Endothelial cell of umbilical vein (primary cell): ENCODE data around the gene TLE4. TPM values are rescaled to one million over a fixed set of nuclear protein-coding genes. Genes with fewer than 3 reads are reported as not detected.

Source experiments
- BruUV-seq: library from RNA; stranded (reverse); fragments of 400-500 nt; replicated peaks from 2 replicates; lab custom pipeline; 2021; lab: Mats Ljungman, UMichigan
- CTCF ChIA-PET: fragments of 300-600, 350-600 bp; sonication (Branson Sonifier 250); formaldehyde crosslinking; loops from one replicate; lab custom pipeline; 2021; ENCODE audit warnings: antibody characterized with exemption, inconsistent platforms; lab: Charles Lee
- POLR2A ChIA-PET: fragments of 300-600, 350-600 bp; sonication (Branson Sonifier 250); formaldehyde crosslinking; loops from one replicate; lab custom pipeline; 2021; ENCODE audit warnings: antibody characterized with exemption, inconsistent platforms; lab: Charles Lee
- DNase-seq: peaks from one replicate; pipeline ENCODE4 v3.0.0-alpha.2; 2011; ENCODE audit warnings: low read depth, low spot score
- FAIRE-seq: peaks from 2 replicates; lab custom pipeline; 2011; peaks lifted over from hg19 to GRCh38; lab: Jason Lieb, UNC
- H2AFZ ChIP-seq: 2 replicates; pipeline ENCODE4 v1.6.0; 2012; ENCODE audit warnings: low read depth, low read length, control low read depth, inconsistent platforms
- H3K27ac ChIP-seq: 2 replicates; pipeline ENCODE4 v1.5.1; 2011; ENCODE audit warnings: low read depth, mild to moderate bottlenecking, control low read depth, low read length, moderate library complexity; ENCODE audit not compliant: insufficient read depth
- H3K27me3 ChIP-seq, 2 experiments: 2 replicates each; pipeline versions ENCODE4 v1.6.0 to v1.6.1; 2011; ENCODE audit warnings: low read length in 2 of 2, mixed read lengths in 1 of 2; ENCODE audit not compliant: control insufficient read depth in 2 of 2, insufficient read depth in 2 of 2
- H3K36me3 ChIP-seq, 2 experiments: 2 replicates in 1 of 2; 3 replicates in 1 of 2; pipeline ENCODE4 v1.5.1; 2011; ENCODE audit warnings: low read length in 2 of 2, mild to moderate bottlenecking in 1 of 2, moderate library complexity in 1 of 2; ENCODE audit not compliant: control insufficient read depth in 2 of 2, insufficient read depth in 2 of 2; ENCODE audit errors: extremely low read depth in 1 of 2
- H3K4me1 ChIP-seq: 3 replicates; pipeline ENCODE4 v1.5.1; 2011; ENCODE audit warnings: mild to moderate bottlenecking, low read length; ENCODE audit not compliant: control insufficient read depth, insufficient read depth; ENCODE audit errors: extremely low read depth
- H3K4me2 ChIP-seq: 2 replicates; pipeline ENCODE4 v1.6.1; 2011; ENCODE audit warnings: low read length, control low read depth, mixed read lengths; ENCODE audit not compliant: insufficient read depth
- H3K4me3 ChIP-seq, 3 experiments: fragments of 200-600 bp in 1 of 3; sonication (generic), shearing (Covaris generic) in 1 of 3; replicated peaks in 1 of 3; 2 replicates each; pipeline ENCODE4 v1.5.1; 2011 to 2016; ENCODE audit warnings: control low read depth in 3 of 3, low read length in 3 of 3, mild to moderate bottlenecking in 2 of 3, inconsistent platforms in 1 of 3, low read depth in 1 of 3, moderate library complexity in 1 of 3; ENCODE audit not compliant: insufficient read depth in 1 of 3
- H3K79me2 ChIP-seq: 2 replicates; pipeline ENCODE4 v1.6.0; 2012; ENCODE audit warnings: low read length, inconsistent platforms; ENCODE audit not compliant: control insufficient read depth, insufficient read depth
- H3K9ac ChIP-seq: replicated peaks from 2 replicates; pipeline ENCODE3; 2011; ENCODE audit warnings: low read length, control low read depth; ENCODE audit not compliant: insufficient read depth; ENCODE audit errors: extremely low read depth
- H3K9me1 ChIP-seq: replicated peaks from 3 replicates; pipeline ENCODE4 v1.6.0; 2011; ENCODE audit warnings: mild to moderate bottlenecking, low read length; ENCODE audit not compliant: control insufficient read depth, insufficient read depth; ENCODE audit errors: extremely low read depth
- H3K9me3 ChIP-seq: replicated peaks from 2 replicates; pipeline ENCODE4 v1.5.1; 2012; ENCODE audit warnings: low read length, inconsistent platforms; ENCODE audit not compliant: control insufficient read depth, insufficient read depth
- H4K20me1 ChIP-seq: replicated peaks from 2 replicates; pipeline ENCODE3; 2011; ENCODE audit warnings: mild to moderate bottlenecking, low read length; ENCODE audit not compliant: control insufficient read depth, insufficient read depth; ENCODE audit errors: extremely low read depth
- EZH2 ChIP-seq: IDR thresholded peaks from 2 replicates; pipeline ENCODE4 v1.6.1; 2012; ENCODE audit warnings: borderline replicate concordance, low read depth, mild to moderate bottlenecking, moderate library complexity, low read length, inconsistent platforms; ENCODE audit not compliant: severe bottlenecking
- FOS ChIP-seq: IDR thresholded peaks from 2 replicates; pipeline ENCODE4 v1.6.1; 2011; ENCODE audit warnings: mild to moderate bottlenecking, low read length, moderate library complexity, borderline replicate concordance; ENCODE audit not compliant: insufficient read depth
- GATA2 ChIP-seq: IDR thresholded peaks from 2 replicates; pipeline ENCODE4 v1.7.0; 2011; ENCODE audit warnings: low read depth, mild to moderate bottlenecking, moderate library complexity, mixed read lengths, low read length; ENCODE audit not compliant: insufficient read length, insufficient read depth
- JUN ChIP-seq: IDR thresholded peaks from 2 replicates; pipeline ENCODE4 v1.6.1; 2011; ENCODE audit warnings: borderline replicate concordance, low read depth; ENCODE audit not compliant: insufficient read length, insufficient read depth
- MYC ChIP-seq: IDR thresholded peaks from one replicate; pipeline ENCODE4 v1.6.1; 2011; ENCODE audit warnings: mild to moderate bottlenecking, low read depth, low read length
- POLR2A ChIP-seq: IDR thresholded peaks from 2 replicates; pipeline ENCODE4 v1.6.1; 2012; ENCODE audit warnings: low read depth, mild to moderate bottlenecking, control low read depth, low read length
- POLR2AphosphoS5 ChIP-seq: IDR thresholded peaks from 2 replicates; pipeline ENCODE4 v1.6.1; 2012; ENCODE audit warnings: low read depth, mild to moderate bottlenecking, control low read depth, low read length, moderate library complexity; ENCODE audit not compliant: insufficient read depth
- dilution Hi-C: fragments of 300-500 bp; cut with MboI; formaldehyde crosslinking; loops from one replicate; pipeline ENCODE4 v1.15.0; 2019; ENCODE audit warnings: low sequenced_read_pairs; ENCODE audit not compliant: extremely low pct_ligation_motif_present
- intact Hi-C: fragments of 100-400 bp; cut with micrococcal nuclease; formaldehyde crosslinking; loops from one replicate; pipeline ENCODE4 v1.10.0; 2022
- polyA plus RNA-seq, 4 experiments: library from polyadenylated mRNA; depleted of rRNA in 3 of 4; stranded (reverse) in 3 of 4; unstranded in 1 of 4; fragments of >200 nt; gene quantifications; 2 replicates each; pipeline versions ENCODE4 v1.2.1 to v1.2.3, GENCODE V29; 2011 to 2012; ENCODE audit warnings: missing spikeins in 1 of 4
- total RNA-seq: library from RNA; stranded (reverse); gene quantifications from 2 replicates; pipeline ENCODE4 v1.2.3, GENCODE V29; 2021
- TF ChIP-seq, protein P1 (sequence below): IDR thresholded peaks from 2 replicates; pipeline ENCODE4 v1.6.1; 2011; ENCODE audit not compliant: insufficient read depth, insufficient read length
- TF ChIP-seq, protein P2 (sequence below), 2 donors: IDR thresholded peaks; 1 replicate in 1 of 2; 2 replicates in 1 of 2; pipeline ENCODE4 v1.5.1; 2011; ENCODE audit warnings: low read length in 2 of 2, mild to moderate bottlenecking in 2 of 2, moderate library complexity in 2 of 2, control low read depth in 1 of 2, inconsistent platforms in 1 of 2, low read depth in 1 of 2; ENCODE audit not compliant: insufficient read depth in 1 of 2; ENCODE audit errors: extremely low read depth in 1 of 2

The TLE4 gene
- total and polyA plus RNA-seq, 2 donors (not counting 3 experiments of a cell fraction or from before 2014, with no cell fraction given), result 31.4 to 32.3 TPM

DNA sequence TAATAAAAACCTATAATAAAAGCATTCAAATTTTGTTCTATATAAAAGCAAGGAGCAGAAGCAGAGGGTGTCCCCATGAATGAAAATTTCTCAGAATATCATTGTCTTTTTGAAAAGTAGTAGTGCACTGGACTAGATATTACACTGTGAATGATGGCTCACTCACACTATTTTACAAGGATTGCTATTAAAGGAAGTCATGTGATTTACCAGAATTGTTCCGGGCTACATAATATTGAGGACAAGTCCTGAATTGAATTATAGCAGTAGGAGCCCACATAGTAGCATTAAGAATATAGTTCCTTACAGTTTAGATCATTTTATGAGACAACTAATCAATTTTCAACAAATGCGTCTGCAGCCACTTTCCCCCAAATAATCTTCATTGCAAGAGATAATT is 7.7 kb upstream of the TLE4 start:
- Histone ChIP-seq H3K9me1 (no peaks in the 10 kb centered on the region), H4K20me1 (no peaks in the 10 kb centered on the region), H3K9me3 (no peaks in the 10 kb centered on the region), H2AFZ (no peak overlapping the region), H3K4me3 (no peak overlapping the region), H3K4me2 (no peak overlapping the region), H3K4me1 (peaks cover 15% of the 10 kb centered on the region), H3K27ac (no peak overlapping the region), H3K79me2 (no peaks in the 10 kb centered on the region), H3K36me3 (no peaks in the 10 kb centered on the region), H3K9ac (no peak overlapping the region), H3K27me3 (peaks cover 8 to 21% of the 10 kb centered on the region in 2 experiments)
- intact Hi-C loops, result no loop called here
- dilution Hi-C loops, result no loop called here
- DNase-seq, result no peak
- BruUV-seq, result no TSS peak
- no peak for TF ChIP-seq POLR2A
- TF ChIP-seq, protein P1, sequence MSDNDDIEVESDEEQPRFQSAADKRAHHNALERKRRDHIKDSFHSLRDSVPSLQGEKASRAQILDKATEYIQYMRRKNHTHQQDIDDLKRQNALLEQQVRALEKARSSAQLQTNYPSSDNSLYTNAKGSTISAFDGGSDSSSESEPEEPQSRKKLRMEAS, result no peak
- no peak for TF ChIP-seq EZH2
- no peak for TF ChIP-seq GATA2
- no peak for TF ChIP-seq JUN
- TF ChIP-seq FOS, result no peak
- TF ChIP-seq POLR2AphosphoS5, result no peak
- TF ChIP-seq, protein P2, sequence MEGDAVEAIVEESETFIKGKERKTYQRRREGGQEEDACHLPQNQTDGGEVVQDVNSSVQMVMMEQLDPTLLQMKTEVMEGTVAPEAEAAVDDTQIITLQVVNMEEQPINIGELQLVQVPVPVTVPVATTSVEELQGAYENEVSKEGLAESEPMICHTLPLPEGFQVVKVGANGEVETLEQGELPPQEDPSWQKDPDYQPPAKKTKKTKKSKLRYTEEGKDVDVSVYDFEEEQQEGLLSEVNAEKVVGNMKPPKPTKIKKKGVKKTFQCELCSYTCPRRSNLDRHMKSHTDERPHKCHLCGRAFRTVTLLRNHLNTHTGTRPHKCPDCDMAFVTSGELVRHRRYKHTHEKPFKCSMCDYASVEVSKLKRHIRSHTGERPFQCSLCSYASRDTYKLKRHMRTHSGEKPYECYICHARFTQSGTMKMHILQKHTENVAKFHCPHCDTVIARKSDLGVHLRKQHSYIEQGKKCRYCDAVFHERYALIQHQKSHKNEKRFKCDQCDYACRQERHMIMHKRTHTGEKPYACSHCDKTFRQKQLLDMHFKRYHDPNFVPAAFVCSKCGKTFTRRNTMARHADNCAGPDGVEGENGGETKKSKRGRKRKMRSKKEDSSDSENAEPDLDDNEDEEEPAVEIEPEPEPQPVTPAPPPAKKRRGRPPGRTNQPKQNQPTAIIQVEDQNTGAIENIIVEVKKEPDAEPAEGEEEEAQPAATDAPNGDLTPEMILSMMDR (IDR thresholded peaks at IDR 0.05; ENCODE audit: extremely low read depth in 1 of 2, insufficient read depth in 1 of 2, low read depth in 1 of 2, low read length in 2 of 2), result no peak
- no peak for TF ChIP-seq MYC
- POLR2A ChIA-PET, result no interaction called here
- CTCF ChIA-PET, result no interaction called here
- FAIRE-seq, result no peak
